GM19099 (cell line): ENCODE measurements around the gene HCK.

ENCODE experiments used
- POLR2A ChIP-seq: IDR thresholded peaks from 3 replicates; pipeline ENCODE4 v1.6.1; 2011; ENCODE audit warnings: low read depth; ENCODE audit not compliant: insufficient read length; ENCODE audit errors: extremely low read depth

The HCK gene

DNA sequence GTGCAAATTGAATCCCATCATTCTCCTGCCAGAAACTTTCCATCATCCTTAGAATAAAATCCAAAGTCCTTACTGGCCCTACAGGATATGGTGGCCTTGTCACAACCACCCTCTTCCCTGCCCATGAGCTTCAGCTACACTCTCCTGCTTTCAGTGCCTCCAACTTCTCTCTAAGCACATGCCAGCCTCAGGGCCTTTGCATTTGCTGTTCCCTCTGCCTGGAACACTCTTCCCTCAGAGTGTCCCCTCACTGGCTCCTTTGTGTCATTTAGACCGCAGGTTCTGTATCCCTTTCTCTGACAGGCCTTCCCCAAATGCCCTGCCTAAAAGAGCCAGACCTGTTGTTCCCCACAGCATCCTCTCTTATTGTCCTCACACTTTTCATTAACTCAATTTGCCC lies 18.2 kb downstream of the HCK start:
- TF ChIP-seq POLR2A: no peak

DNA sequence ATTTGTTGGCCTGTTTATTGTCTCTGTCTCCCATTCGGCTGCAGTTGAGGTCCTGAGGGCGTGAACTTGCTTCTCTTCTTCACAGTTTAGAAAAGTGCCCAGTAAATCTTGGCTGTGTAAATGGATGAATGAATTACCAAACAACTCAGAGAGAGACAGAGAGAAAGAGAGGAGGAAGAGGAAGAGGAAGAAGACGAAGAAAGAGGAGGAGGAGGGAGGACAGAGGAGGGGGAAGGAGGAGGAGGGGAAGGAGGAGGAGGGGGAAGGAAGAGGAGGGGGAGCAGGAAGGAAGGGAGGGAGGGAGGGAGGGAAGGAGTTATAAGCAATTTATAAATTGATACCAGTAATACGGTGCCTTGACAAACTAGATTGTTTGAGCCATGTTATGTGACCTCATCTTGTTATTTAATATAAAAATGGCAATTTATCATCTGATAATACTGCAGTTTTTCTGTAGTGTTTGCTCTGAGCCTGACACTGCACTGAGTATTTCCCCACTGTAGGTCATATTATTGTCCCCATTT lies 18.7 kb downstream of the HCK start:
- no peak for TF ChIP-seq POLR2A

- TF ChIP-seq POLR2A: no peak
These were observed 19.5 kb downstream of the HCK start for GRCh38 chr20:32071395-32072167.

- TF ChIP-seq POLR2A: no peak
These were observed 20.2 kb downstream of the HCK start for GRCh38 chr20:32072168-32072750.

DNA sequence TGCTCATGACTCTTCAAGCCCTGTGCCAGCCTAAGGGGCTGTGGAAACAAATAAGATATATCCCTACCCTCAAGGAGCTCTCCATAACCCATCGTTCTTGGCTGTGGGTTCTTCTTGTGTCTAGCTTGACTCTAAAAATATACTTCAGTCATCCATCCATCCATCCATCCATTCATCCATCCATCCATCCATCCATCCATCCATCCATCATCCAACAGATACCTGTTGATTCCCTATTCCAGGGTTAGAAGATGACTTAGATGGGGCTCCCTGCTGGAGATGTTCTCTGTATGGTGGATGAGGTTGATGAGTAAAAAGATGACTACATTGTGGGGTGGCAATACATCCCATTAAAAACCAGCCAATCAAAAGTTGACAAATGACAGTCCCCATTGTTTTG lies 23.5 kb downstream of the HCK start:
- no peak for TF ChIP-seq POLR2A

- TF ChIP-seq POLR2A: no peak
These were observed 25.1 kb downstream of the HCK start for GRCh38 chr20:32077190-32077589.

GRCh38 chr20:32078322-32078721 lies 26.3 kb downstream of the HCK start:
- TF ChIP-seq POLR2A: no peak

DNA sequence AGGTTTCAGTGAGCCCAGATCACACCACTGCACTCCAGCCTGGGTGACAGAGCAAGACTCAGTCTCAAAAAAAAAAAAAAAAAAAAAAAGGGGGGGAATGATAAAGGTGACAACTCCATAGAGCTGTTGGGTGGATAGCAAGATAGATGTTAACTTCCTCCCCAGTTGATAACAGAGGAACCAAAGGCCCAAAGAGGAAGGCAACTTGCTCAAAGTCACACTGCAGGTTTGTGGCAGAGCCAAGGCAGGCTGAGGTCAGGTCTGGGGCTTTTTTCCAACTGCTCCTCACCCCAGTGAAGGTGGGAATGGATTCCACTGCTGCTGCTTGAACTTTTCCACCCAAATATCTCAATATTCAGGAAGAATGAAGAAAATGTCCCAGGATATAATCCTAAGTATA lies 26.7 kb downstream of the HCK start:
- TF ChIP-seq POLR2A: no peak

- TF ChIP-seq POLR2A: no peak
These were observed 27.6 kb downstream of the HCK start for GRCh38 chr20:32079655-32080109.

GRCh38 chr20:32080783-32081182 lies 28.7 kb downstream of the HCK start:
- no peak for TF ChIP-seq POLR2A

- TF ChIP-seq POLR2A: no peak
These were observed 31.4 kb downstream of the HCK start for GRCh38 chr20:32083469-32083868.

DNA sequence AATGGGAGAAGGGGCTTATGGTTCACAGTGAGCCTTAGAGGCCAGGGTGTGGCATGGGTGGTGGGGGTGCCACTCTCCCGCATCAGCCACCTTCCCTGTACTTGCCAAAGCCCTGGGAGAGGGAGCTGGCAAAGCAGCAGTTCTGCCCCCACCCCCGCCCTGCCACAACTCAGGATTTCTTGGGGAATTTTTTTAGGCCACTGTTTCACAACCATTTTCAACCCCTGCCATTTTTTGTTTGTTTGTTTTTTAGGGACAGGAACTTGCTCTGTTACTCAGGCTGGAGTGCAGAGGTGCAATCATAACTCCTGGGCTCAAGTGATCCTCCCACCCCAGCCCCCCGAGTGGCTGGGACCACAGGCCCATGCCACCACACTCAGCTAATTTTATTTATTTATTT lies 35.0 kb downstream of the HCK start:
- no peak for TF ChIP-seq POLR2A

GRCh38 chr20:32088759-32089158 lies 36.7 kb downstream of the HCK start:
- no peak for TF ChIP-seq POLR2A

DNA sequence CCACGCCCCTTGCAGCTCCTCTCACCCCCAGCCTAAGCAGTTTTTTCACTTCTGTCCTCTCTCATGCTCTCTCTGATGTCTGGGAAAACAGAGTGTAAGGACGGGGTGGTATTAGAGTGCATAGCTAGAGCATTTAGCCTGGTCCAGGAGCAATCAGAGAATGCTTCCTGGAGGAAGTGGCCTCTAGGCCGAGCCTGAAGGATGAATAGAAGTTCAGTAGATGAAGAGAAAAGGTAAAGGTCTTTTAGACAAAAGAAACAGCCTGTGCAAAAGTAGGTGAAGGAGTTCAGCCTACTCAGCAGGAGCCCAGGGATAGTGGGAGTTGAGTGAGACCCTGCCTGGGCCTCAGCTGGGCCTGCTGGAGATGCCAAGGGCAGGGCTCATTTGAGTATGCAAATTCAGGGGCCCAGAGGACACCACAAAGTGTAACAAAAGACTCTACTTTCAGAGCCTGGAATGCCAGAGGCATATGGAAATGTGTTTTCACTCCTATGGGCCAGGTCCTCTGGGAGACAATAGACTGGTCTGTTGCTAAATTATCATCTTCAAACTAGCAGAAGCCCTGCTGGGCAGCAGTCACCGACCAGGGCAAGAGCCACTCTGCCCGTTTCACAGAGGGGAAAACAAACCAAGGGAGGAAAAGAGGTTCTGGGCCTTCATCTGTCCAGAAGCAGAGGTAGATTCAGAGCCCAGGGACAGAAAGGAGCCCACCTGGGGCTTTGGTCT lies 37.8 kb downstream of the HCK start:
- no peak for TF ChIP-seq POLR2A

DNA sequence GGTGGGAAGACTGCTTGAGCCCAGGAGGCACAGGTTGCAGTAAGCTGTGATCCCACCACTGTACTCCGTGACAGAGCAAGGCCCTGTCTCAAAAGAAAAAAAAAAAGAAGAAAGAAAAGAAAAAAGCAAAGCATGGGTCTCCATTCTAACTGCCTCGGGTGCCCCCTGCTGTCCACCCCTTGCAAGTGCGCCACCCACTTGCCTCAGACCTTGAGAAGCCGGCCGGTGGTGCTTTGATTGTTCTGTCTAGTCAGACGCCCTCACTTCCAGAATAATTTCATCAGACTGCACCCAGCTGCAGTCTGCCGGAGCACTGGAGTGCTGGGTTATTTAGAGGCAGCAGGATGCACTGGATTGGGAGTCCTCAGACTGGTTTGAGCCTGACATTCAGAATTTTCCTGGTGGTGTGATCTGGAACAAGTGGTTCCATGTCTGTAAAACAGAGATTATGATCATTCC lies 39.9 kb downstream of the HCK start:
- TF ChIP-seq POLR2A: no peak
